HG03469 (cell line): ENCODE measurements around the gene JAG1.
A peak's percentile ranks its signal among the peaks of the same experiment; 100 is the strongest.

ENCODE experiments used
- ATAC-seq: cut with Tn5 transposase; IDR thresholded peaks from one replicate; pipeline ENCODE4 v1.9.1; 2021; ENCODE audit warnings: mild to moderate bottlenecking, moderate library complexity, moderate number of reproducible peaks; ENCODE audit not compliant: unreplicated experiment

Gene JAG1

GRCh38 chr20:10699941-10700340, 26.1 kb upstream of the JAG1 start:
- no peak for ATAC-seq

- no peak for ATAC-seq
Observed at GRCh38 chr20:10699489-10699888, 25.7 kb upstream of the JAG1 start.

GRCh38 chr20:10696650-10697049, 22.9 kb upstream of the JAG1 start:
- no peak for ATAC-seq

- ATAC-seq, result no peak
Observed at GRCh38 chr20:10689385-10689784, 15.6 kb upstream of the JAG1 start.

- ATAC-seq, result no peak
Observed at GRCh38 chr20:10687895-10688294, 14.1 kb upstream of the JAG1 start.

- ATAC-seq, result no peak
Observed at GRCh38 chr20:10686356-10687133, 12.7 kb upstream of the JAG1 start.

GRCh38 chr20:10683537-10683936, 9.7 kb upstream of the JAG1 start:
- no peak for ATAC-seq

- no peak for ATAC-seq
Observed at GRCh38 chr20:10682939-10683338, 9.1 kb upstream of the JAG1 start.

- ATAC-seq, result no peak
Observed at GRCh38 chr20:10681494-10681893, 7.7 kb upstream of the JAG1 start.

GRCh38 chr20:10680571-10680970, 6.8 kb upstream of the JAG1 start:
- ATAC-seq, result no peak

GRCh38 chr20:10679269-10679668, 5.5 kb upstream of the JAG1 start:
- no peak for ATAC-seq

GRCh38 chr20:10676518-10676917, 2.7 kb upstream of the JAG1 start:
- ATAC-seq, result no peak

GRCh38 chr20:10675450-10675848, 1.6 kb upstream of the JAG1 start:
- ATAC-seq, result no peak

GRCh38 chr20:10674684-10675449, 1.1 kb upstream of the JAG1 start:
- peak; percentile 30 for ATAC-seq

GRCh38 chr20:10673176-10673841, 490 bp downstream of the JAG1 start:
- no peak for ATAC-seq

- no peak for ATAC-seq
Observed at GRCh38 chr20:10672624-10673127, 1.1 kb downstream of the JAG1 start.

GRCh38 chr20:10671919-10672623, 1.7 kb downstream of the JAG1 start:
- ATAC-seq, result no peak

GRCh38 chr20:10671221-10671918, 2.4 kb downstream of the JAG1 start:
- peak; percentile 24 for ATAC-seq

GRCh38 chr20:10670501-10671220, 3.1 kb downstream of the JAG1 start:
- ATAC-seq, result peak; percentile 27
